Esophagus muscularis mucosa (tissue), 4 donors: ENCODE data around the gene BET1. TPM values are rescaled to one million over a fixed set of nuclear protein-coding genes. Genes with fewer than 3 reads are reported as not detected.

Experiments
- DNase-seq: peaks from one replicate; pipeline ENCODE4 v3.0.0-alpha.2; 2017; ENCODE audit errors: extremely low spot score
- H3K27ac ChIP-seq, 4 donors: fragments of 200-600 bp; sonication (generic); replicated peaks in 1 of 4; 1 replicate in 3 of 4; 2 replicates in 1 of 4; pipeline ENCODE4 v1.5.1; 2016 to 2019; ENCODE audit warnings: mild to moderate bottlenecking in 1 of 4
- H3K27me3 ChIP-seq, 4 donors: fragments of 200-600 bp; sonication (generic); one replicate each; pipeline versions ENCODE4 v1.5.1 to v1.6.0; 2016 to 2019
- H3K36me3 ChIP-seq, 4 donors: fragments of 200-600 bp; sonication (generic); one replicate each; pipeline ENCODE4 v1.5.1; 2016 to 2019
- H3K4me1 ChIP-seq, 4 donors: fragments of 200-600 bp; sonication (generic); one replicate each; pipeline ENCODE4 v1.5.1; 2016 to 2019
- H3K4me3 ChIP-seq, 4 donors: fragments of 200-600 bp; sonication (generic); 1 replicate in 2 of 4; 2 replicates in 2 of 4; pipeline ENCODE4 v1.5.1; 2016 to 2019; ENCODE audit warnings: mild to moderate bottlenecking in 4 of 4, moderate library complexity in 1 of 4
- H3K9me3 ChIP-seq, 4 donors: fragments of 200-600 bp; sonication (generic); 1 replicate in 3 of 4; 2 replicates in 1 of 4; pipeline ENCODE4 v1.5.1; 2016 to 2019
- EP300 ChIP-seq: sonication (generic); formaldehyde crosslinking; IDR thresholded peaks from one replicate; pipeline ENCODE4 v1.6.1; 2017; ENCODE audit warnings: antibody characterized with exemption
- POLR2A ChIP-seq: fragments of 450-650 bp; IDR thresholded peaks from one replicate; pipeline ENCODE4 v1.6.1; 2017; ENCODE audit warnings: antibody characterized with exemption, moderate library complexity, mild to moderate bottlenecking, low read depth
- POLR2AphosphoS5 ChIP-seq, 2 donors: sonication (generic); formaldehyde crosslinking; IDR thresholded peaks; one replicate each; pipeline ENCODE4 v1.6.1; 2017; ENCODE audit warnings: antibody characterized with exemption in 2 of 2
- WGBS: methylation state at CpG from one replicate; pipeline ENCODE4 v1.1.5; 2018; 5-methylcytosine and 5-hydroxymethylcytosine counted together
- intact Hi-C: fragments of 100-400 bp; cut with DNase I; formaldehyde crosslinking; loops from one replicate; pipeline ENCODE4 v1.15.1; 2023
- total RNA-seq, 4 donors: library from RNA; depleted of rRNA; stranded (reverse); fragments of >200 nt; gene quantifications; one replicate each; pipeline versions ENCODE4 v1.1.0 to v1.2.1, GENCODE V29; 2016
- TF ChIP-seq, protein P1 (sequence below), 3 experiments: fragments of 200-600 bp in 2 of 3; fragments of 450-650 bp in 1 of 3; sonication (generic) in 2 of 3; IDR thresholded peaks; one replicate each; pipeline ENCODE4 v1.5.1; 2017 to 2019; ENCODE audit warnings: antibody characterized with exemption in 3 of 3, mild to moderate bottlenecking in 2 of 3, moderate library complexity in 1 of 3

The BET1 gene
- total RNA-seq, 4 donors from 2014 or later: 10.5 to 15.8 (median 12.6) TPM

DNA sequence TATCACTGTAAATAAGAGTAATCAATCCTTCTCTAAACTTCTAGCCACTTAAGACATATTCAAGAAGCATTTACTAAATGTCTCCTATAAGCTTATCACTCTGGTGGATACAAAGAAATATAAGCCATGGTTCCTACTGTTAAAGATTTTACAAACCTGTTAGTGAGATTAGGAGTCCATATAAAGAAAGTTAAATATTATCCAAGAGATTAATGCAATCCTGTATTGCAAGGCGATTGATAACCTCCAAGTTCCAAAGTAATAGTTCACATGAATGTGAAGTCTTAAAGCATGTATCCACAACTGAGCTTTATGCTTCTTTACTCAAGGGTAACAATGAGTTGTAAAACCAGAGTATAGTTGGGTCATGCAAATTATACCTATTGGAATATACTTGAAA, 12.6 kb upstream of the BET1 start:
- Histone ChIP-seq H3K27me3 (no peaks in the 10 kb centered on the region), H3K4me3 (no peak overlapping the region), H3K9me3 (no peaks in the 10 kb centered on the region), H3K4me1 (no peaks in the 10 kb centered on the region), H3K27ac (no peak overlapping the region), H3K36me3 (no peaks in the 10 kb centered on the region)
- intact Hi-C loops: no loop called here
- DNase-seq: no peak
- TF ChIP-seq, protein P1, sequence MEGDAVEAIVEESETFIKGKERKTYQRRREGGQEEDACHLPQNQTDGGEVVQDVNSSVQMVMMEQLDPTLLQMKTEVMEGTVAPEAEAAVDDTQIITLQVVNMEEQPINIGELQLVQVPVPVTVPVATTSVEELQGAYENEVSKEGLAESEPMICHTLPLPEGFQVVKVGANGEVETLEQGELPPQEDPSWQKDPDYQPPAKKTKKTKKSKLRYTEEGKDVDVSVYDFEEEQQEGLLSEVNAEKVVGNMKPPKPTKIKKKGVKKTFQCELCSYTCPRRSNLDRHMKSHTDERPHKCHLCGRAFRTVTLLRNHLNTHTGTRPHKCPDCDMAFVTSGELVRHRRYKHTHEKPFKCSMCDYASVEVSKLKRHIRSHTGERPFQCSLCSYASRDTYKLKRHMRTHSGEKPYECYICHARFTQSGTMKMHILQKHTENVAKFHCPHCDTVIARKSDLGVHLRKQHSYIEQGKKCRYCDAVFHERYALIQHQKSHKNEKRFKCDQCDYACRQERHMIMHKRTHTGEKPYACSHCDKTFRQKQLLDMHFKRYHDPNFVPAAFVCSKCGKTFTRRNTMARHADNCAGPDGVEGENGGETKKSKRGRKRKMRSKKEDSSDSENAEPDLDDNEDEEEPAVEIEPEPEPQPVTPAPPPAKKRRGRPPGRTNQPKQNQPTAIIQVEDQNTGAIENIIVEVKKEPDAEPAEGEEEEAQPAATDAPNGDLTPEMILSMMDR (IDR thresholded peaks at IDR 0.05): no peak
- no peak for TF ChIP-seq EP300
- no peak for TF ChIP-seq POLR2A
- no peak for TF ChIP-seq POLR2AphosphoS5 (IDR thresholded peaks at IDR 0.05)
- WGBS: 83% methylated on average over 1 of the region's 1 CpG

DNA sequence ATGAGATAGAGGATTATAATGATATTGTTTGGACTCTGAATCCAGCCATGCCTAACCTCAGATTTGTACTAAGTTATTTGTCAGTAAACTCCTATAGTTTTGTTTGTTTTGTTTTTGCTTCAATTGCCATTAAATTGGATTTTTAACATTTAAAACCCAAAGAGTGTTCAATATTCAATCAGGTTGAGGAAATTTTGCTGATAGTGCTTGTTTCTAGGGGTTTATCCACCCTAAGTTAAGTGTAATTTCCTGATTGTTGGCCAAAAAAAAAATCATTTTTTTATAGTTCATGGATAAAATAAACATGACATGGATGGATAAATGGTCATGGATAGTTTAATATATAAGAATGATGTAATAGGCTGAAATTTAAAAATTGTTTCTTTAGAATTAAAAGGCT, 11.4 kb upstream of the BET1 start:
- no peak overlapping the region for H3K4me3 ChIP-seq
- TF ChIP-seq, protein P1 (IDR thresholded peaks at IDR 0.05): no peak
- no peak for TF ChIP-seq POLR2A
- no peak for TF ChIP-seq EP300
- TF ChIP-seq POLR2AphosphoS5 (IDR thresholded peaks at IDR 0.05): no peak
- H3K36me3 ChIP-seq: no peaks in the 10 kb centered on the region
- H3K27ac ChIP-seq: no peak overlapping the region
- no peaks in the 10 kb centered on the region for H3K27me3 ChIP-seq
- no peak for DNase-seq
- no peaks in the 10 kb centered on the region for H3K9me3 ChIP-seq
- intact Hi-C loops: no loop called here
- no peaks in the 10 kb centered on the region for H3K4me1 ChIP-seq

- 80% methylated on average over 1 of the region's 1 CpG for WGBS
- TF ChIP-seq POLR2A: no peak
- TF ChIP-seq, protein P1 (IDR thresholded peaks at IDR 0.05): no peak
- no peak for TF ChIP-seq POLR2AphosphoS5 (IDR thresholded peaks at IDR 0.05)
- TF ChIP-seq EP300: no peak
- Histone ChIP-seq H3K27me3 (no peaks in the 10 kb centered on the region), H3K4me3 (no peak overlapping the region), H3K9me3 (no peaks in the 10 kb centered on the region), H3K36me3 (no peaks in the 10 kb centered on the region), H3K4me1 (no peaks in the 10 kb centered on the region), H3K27ac (no peak overlapping the region)
- intact Hi-C loops: no loop called here
- DNase-seq: no peak
Measured at GRCh38 chr7:94012746-94013145, 8.6 kb upstream of the BET1 start.

- H3K27ac ChIP-seq: no peak overlapping the region
- H3K27me3 ChIP-seq: no peaks in the 10 kb centered on the region
- TF ChIP-seq POLR2AphosphoS5 (IDR thresholded peaks at IDR 0.05) (no peak), POLR2A (no peak), EP300 (no peak)
- TF ChIP-seq, protein P1 (IDR thresholded peaks at IDR 0.05): no peak
- no peaks in the 10 kb centered on the region for H3K36me3 ChIP-seq
- WGBS: 92% methylated on average over 15 of the region's 35 CpGs
- no peaks in the 10 kb centered on the region for H3K4me1 ChIP-seq
- no peaks in the 10 kb centered on the region for H3K9me3 ChIP-seq
- no peak for DNase-seq
- intact Hi-C loops: no loop called here
- H3K4me3 ChIP-seq: no peak overlapping the region
Measured at GRCh38 chr7:94011714-94012353, 7.7 kb upstream of the BET1 start.

GRCh38 chr7:94008537-94008936, 4.4 kb upstream of the BET1 start:
- no peaks in the 10 kb centered on the region for H3K36me3 ChIP-seq
- H3K9me3 ChIP-seq: no peaks in the 10 kb centered on the region
- intact Hi-C loops: loop anchor here (5.0 kb wide), 1 partner anchor 101 kb away; the partner anchor contains the start of gene GNGT1

More at GRCh38 chr7:94008537-94008936, 4.4 kb upstream of the BET1 start:
- H3K4me1 ChIP-seq: peaks cover 0 to 7% (median 5%) of the 10 kb centered on the region in 4 donors
- DNase-seq: no peak
- no peak for TF ChIP-seq POLR2AphosphoS5 (IDR thresholded peaks at IDR 0.05)
- no peak for TF ChIP-seq EP300
- TF ChIP-seq, protein P1 (IDR thresholded peaks at IDR 0.05): no peak
- TF ChIP-seq POLR2A: no peak
- no peak overlapping the region for H3K27ac ChIP-seq
- no peaks in the 10 kb centered on the region for H3K27me3 ChIP-seq
- 64% methylated on average over 2 of the region's 2 CpGs for WGBS
- no peak overlapping the region for H3K4me3 ChIP-seq
